CD4-positive, CD25-positive, alpha-beta regulatory T cell (primary cell): ENCODE data around the gene ANO6. TPM values are rescaled to one million over a fixed set of nuclear protein-coding genes. Genes with fewer than 3 reads are reported as not detected.

Experiments
- ATAC-seq, 2 donors: fragments of 150-1000 bp; cut with Tn5 transposase; one replicate each; pipeline ENCODE4 v1.10.0; 2021; ENCODE audit warnings: low read depth in 2 of 2, moderate number of reproducible peaks in 2 of 2, moderate library complexity in 1 of 2
- DNase-seq, 3 donors: peaks; one replicate each; pipeline versions ENCODE4 v3.0.0 to v3.0.0-alpha.2; 2012 to 2022; ENCODE audit warnings: mixed read lengths in 1 of 3
- H3K27ac ChIP-seq: one replicate; pipeline ENCODE4 v1.7.0; 2013; ENCODE audit warnings: mild to moderate bottlenecking, low read length; ENCODE audit not compliant: insufficient read depth, poor library complexity, severe bottlenecking
- H3K27me3 ChIP-seq: one replicate; pipeline ENCODE4 v1.7.0; 2013; ENCODE audit warnings: low read length; ENCODE audit not compliant: control insufficient read depth, insufficient read depth
- H3K36me3 ChIP-seq: one replicate; pipeline ENCODE4 v1.7.0; 2013; ENCODE audit warnings: mild to moderate bottlenecking, low read length, moderate library complexity; ENCODE audit not compliant: control insufficient read depth, insufficient read depth
- H3K4me1 ChIP-seq: 2 replicates; pipeline ENCODE4 v1.7.0; 2013; ENCODE audit warnings: mild to moderate bottlenecking, low read length; ENCODE audit not compliant: insufficient read depth, control insufficient read depth, poor library complexity, severe bottlenecking
- H3K4me3 ChIP-seq: one replicate; pipeline ENCODE4 v1.7.0; 2013; ENCODE audit warnings: low read depth, mild to moderate bottlenecking, low read length, moderate library complexity
- H3K9me3 ChIP-seq, 2 experiments: 1 replicate in 1 of 2; 2 replicates in 1 of 2; pipeline ENCODE4 v1.7.0; 2013; ENCODE audit warnings: low read length in 2 of 2, mild to moderate bottlenecking in 1 of 2, moderate library complexity in 1 of 2; ENCODE audit not compliant: control insufficient read depth in 2 of 2
- H3K27ac Mint-ChIP-seq, 3 donors: one replicate each; pipeline ENCODE4 v1.8.0; 2020 to 2022; ENCODE audit warnings: mild to moderate bottlenecking in 3 of 3, mixed read lengths in 3 of 3, moderate library complexity in 2 of 3
- H3K27me3 Mint-ChIP-seq: one replicate; pipeline ENCODE4 v1.8.0; 2022; ENCODE audit warnings: mild to moderate bottlenecking, mixed read lengths
- H3K36me3 Mint-ChIP-seq: one replicate; pipeline ENCODE4 v1.8.0; 2020; ENCODE audit warnings: mixed read lengths
- H3K4me1 Mint-ChIP-seq, 4 donors: one replicate each; pipeline ENCODE4 v1.8.0; 2020 to 2022; ENCODE audit warnings: mixed read lengths in 4 of 4, mild to moderate bottlenecking in 1 of 4
- H3K4me3 Mint-ChIP-seq, 4 donors: one replicate each; pipeline ENCODE4 v1.8.0; 2020 to 2022; ENCODE audit warnings: mild to moderate bottlenecking in 4 of 4, mixed read lengths in 4 of 4, moderate library complexity in 3 of 4
- H3K9me3 Mint-ChIP-seq, 7 donors: one replicate each; pipeline ENCODE4 v1.8.0; 2020 to 2022; ENCODE audit warnings: mixed read lengths in 7 of 7, mild to moderate bottlenecking in 3 of 7, moderate library complexity in 2 of 7
- polyA plus RNA-seq, 4 donors: library from polyadenylated mRNA; unstranded; fragments of 300-500 nt; fragmentation: Illumina TruSeq; gene quantifications; one replicate each; pipeline ENCODE4 v1.2.3, GENCODE V29; 2021
- total RNA-seq: library from RNA; stranded (reverse); gene quantifications from one replicate; pipeline ENCODE4 v1.2.3, GENCODE V29; 2022

The ANO6 gene
- total and polyA plus RNA-seq, 5 donors from 2014 or later: 19.9 to 30.1 (median 24.7) TPM

DNA sequence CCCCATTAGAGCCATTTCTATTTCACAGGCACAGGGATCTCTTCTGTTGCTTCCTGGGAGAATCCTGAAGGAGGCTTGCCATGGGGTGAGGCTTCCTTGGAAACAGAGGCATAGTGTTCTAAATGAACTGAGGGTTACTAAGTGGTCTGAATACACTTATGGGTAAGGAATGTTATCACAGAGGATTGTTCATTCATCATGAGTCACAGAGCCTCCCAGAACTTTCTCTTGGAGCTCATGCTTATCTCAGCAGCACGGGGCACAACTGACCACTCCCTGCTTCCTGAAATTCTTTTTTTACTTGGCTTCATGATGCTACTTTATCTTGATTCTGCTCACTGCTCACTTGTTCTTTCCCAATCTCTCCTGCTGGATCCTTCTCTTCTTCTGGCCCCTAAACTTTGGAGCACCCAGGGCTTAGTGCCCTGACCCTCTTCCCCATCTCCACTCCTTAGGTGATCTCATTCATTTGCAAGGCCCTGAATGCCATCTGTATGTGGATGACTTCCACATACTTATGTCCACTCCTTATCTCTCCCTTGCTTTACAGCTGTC is 57.9 kb downstream of the ANO6 start:
- Histone ChIP-seq H3K4me1 (no peaks in the 10 kb centered on the region), H3K27ac (no peak overlapping the region), H3K4me3 (no peak overlapping the region), H3K27me3 (no peaks in the 10 kb centered on the region), H3K9me3 (no peaks in the 10 kb centered on the region), H3K36me3 (no peaks in the 10 kb centered on the region)
- no peak overlapping the region for H3K27ac Mint-ChIP-seq
- H3K9me3 Mint-ChIP-seq: peaks cover 0 to 1% (median 0%) of the 10 kb centered on the region in 7 donors
- ATAC-seq: no peak
- H3K4me1 Mint-ChIP-seq: peaks cover 0 to 15% (median 7%) of the 10 kb centered on the region in 4 donors
- DNase-seq: no peak
- H3K36me3 Mint-ChIP-seq: peaks cover 8% of the 10 kb centered on the region
- H3K4me3 Mint-ChIP-seq: no peak overlapping the region
- H3K27me3 Mint-ChIP-seq: no peaks in the 10 kb centered on the region

DNA sequence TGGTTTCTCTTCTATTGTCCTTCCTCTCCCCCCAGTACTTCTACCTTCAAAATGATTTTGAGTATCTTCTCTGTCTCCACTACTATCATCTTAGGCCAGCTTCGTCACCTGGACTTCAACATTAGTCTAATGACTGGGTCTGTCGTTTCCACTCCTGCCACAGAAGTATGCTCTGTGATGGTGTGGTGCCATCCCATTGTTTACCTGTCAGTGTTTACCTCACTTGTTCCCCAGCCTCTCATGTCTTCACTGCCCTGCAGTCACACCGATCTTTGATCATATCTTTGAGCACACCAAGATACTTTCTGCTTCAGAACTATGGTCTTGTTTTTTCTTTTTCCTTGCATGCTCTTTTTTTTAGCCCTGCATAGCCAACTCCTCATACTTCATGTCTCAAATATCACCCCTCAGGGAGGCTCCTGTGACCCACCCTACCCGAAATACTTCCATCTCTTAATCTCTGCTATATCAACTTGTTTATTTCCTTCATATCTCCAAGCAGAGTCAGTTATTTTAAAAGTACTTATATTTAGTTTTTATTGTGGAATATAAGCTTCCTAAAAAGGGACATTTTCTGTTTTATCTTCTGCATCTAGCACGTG is 60.4 kb downstream of the ANO6 start:
- H3K36me3 ChIP-seq: peaks cover 2% of the 10 kb centered on the region
- no peaks in the 10 kb centered on the region for H3K4me1 ChIP-seq
- no peak overlapping the region for H3K4me3 ChIP-seq
- Mint-ChIP-seq H3K27me3 (no peaks in the 10 kb centered on the region), H3K36me3 (peaks cover 19% of the 10 kb centered on the region), H3K4me1 (peaks cover 0 to 8% (median 3%) of the 10 kb centered on the region in 4 donors), H3K4me3 (no peak overlapping the region), H3K27ac (no peak overlapping the region), H3K9me3 (peaks cover 0 to 2% (median 0%) of the 10 kb centered on the region in 7 donors)
- DNase-seq (no peak), ATAC-seq (no peak)
- H3K27me3 ChIP-seq: no peaks in the 10 kb centered on the region
- H3K9me3 ChIP-seq: peaks cover 0 to 1% of the 10 kb centered on the region in 2 experiments
- H3K27ac ChIP-seq: no peak overlapping the region

DNA sequence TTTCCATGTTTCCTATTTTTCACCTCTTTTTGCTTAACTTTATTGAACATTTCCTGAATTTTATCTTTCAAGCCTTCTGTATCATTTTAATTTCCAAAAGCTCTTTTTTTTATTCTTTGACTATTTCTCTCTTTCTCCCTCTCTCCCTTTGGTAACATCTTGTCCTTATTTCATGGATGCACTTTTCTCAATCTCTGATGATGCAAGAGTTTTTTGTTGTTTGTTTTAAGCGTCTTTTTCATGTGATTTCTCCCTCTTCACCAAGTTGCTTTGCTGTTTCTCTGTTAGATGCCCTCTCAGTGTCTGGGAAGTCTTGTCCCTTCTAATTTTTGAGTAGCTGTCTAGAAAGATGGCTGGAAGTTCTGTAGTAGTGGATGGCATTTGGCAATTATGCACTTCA is 62.6 kb downstream of the ANO6 start:
- Mint-ChIP-seq H3K36me3 (peaks cover 22% of the 10 kb centered on the region), H3K4me3 (peak overlapping the region in 1 of 4 donors; percentile 49), H3K27ac (peak overlapping the region in 1 of 3 donors; percentile 23), H3K9me3 (peaks cover 0 to 2% (median 0%) of the 10 kb centered on the region in 7 donors), H3K4me1 (peaks cover 0 to 11% (median 8%) of the 10 kb centered on the region in 4 donors), H3K27me3 (no peaks in the 10 kb centered on the region)
- DNase-seq: no peak
- ATAC-seq: no peak
- H3K27me3 ChIP-seq: no peaks in the 10 kb centered on the region
- H3K4me1 ChIP-seq: no peaks in the 10 kb centered on the region
- no peak overlapping the region for H3K4me3 ChIP-seq
- no peak overlapping the region for H3K27ac ChIP-seq
- H3K9me3 ChIP-seq: peaks cover 0 to 3% of the 10 kb centered on the region in 2 experiments
- peaks cover 5% of the 10 kb centered on the region for H3K36me3 ChIP-seq

DNA sequence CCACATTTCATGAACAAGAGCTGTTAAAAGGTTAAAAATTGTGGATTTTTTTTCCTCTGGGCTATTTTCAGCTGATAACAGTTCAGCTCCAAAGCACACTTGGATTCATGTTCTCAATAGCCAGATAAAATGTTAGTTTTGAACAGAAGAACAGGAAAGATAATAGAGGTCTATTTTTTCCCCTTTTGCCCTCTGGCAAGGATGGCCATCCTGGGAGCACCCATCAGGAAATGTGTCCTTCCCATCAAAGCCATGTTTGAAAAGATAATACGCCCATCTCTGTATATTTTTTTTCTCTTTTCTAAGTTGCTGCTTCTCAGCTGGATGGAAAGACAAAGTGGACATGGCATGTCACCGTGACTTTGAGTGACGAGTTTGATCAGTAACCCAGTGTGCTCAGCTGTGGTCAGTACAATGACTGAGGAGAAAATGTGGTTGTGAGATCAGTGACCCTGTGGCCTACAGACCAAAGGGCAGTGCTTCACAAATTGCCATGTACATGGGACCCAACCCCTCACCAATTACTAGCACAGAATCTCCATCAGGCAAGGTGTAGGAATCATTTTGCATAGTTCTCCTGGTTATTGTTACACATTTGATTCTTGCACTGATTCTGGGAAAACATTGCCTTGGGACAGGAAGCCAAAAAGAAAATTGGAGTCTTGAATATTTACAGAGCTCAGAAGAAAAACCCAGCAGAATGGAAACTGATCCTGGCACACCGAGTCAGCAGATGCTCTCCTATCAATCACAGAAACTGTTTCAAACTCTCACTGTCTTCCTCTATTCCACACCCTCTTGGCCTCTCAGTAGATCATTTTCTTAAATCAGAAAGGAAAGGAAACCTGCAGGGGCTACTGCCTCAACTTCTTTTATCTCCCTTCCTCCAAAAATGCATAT is 64.3 kb downstream of the ANO6 start:
- H3K4me3 ChIP-seq: no peak overlapping the region
- no peaks in the 10 kb centered on the region for H3K4me1 ChIP-seq
- no peak for DNase-seq
- peaks cover 25% of the 10 kb centered on the region for H3K36me3 Mint-ChIP-seq
- H3K27me3 Mint-ChIP-seq: no peaks in the 10 kb centered on the region
- H3K27ac ChIP-seq: no peak overlapping the region
- no peak overlapping the region for H3K27ac Mint-ChIP-seq
- ATAC-seq: no peak
- H3K36me3 ChIP-seq: peaks cover 5% of the 10 kb centered on the region
- peaks cover 3 to 16% (median 9%) of the 10 kb centered on the region in 4 donors for H3K4me1 Mint-ChIP-seq
- peaks cover 0 to 2% (median 0%) of the 10 kb centered on the region in 7 donors for H3K9me3 Mint-ChIP-seq
- H3K27me3 ChIP-seq: no peaks in the 10 kb centered on the region
- H3K9me3 ChIP-seq: peaks cover 0 to 3% of the 10 kb centered on the region in 2 experiments
- H3K4me3 Mint-ChIP-seq: no peak overlapping the region

DNA sequence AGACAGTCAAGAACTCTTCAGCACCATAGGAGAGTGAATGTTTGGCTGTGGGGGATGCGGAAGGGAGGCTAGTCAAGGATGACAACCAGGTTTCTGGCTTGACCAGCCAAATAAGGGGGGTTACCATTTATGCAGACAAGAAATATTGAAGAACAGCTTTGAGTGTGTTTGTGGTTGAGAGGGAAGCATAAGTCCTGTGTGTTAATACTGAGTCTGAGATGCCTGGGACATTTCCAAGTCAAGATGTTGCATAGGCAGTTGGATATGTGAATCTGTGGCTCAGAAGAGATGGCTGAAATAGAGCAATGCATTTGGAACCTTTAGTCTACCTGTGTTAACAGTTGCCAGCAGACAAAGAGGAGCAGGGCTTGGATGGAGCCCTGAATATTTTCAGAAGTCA is 66.1 kb downstream of the ANO6 start:
- peaks cover 26% of the 10 kb centered on the region for H3K36me3 Mint-ChIP-seq
- H3K27me3 Mint-ChIP-seq: no peaks in the 10 kb centered on the region
- DNase-seq: no peak
- no peak overlapping the region for H3K4me3 Mint-ChIP-seq
- Histone ChIP-seq H3K4me1 (no peaks in the 10 kb centered on the region), H3K27me3 (no peaks in the 10 kb centered on the region), H3K9me3 (peaks cover 0 to 3% of the 10 kb centered on the region in 2 experiments), H3K27ac (no peak overlapping the region), H3K4me3 (no peak overlapping the region), H3K36me3 (peaks cover 5% of the 10 kb centered on the region)
- H3K9me3 Mint-ChIP-seq: peaks cover 0 to 2% (median 0%) of the 10 kb centered on the region in 7 donors
- H3K4me1 Mint-ChIP-seq: peaks cover 6 to 25% (median 15%) of the 10 kb centered on the region in 4 donors
- ATAC-seq: no peak
- H3K27ac Mint-ChIP-seq: peak overlapping the region in 2 of 3 donors; percentile 8 to 27

DNA sequence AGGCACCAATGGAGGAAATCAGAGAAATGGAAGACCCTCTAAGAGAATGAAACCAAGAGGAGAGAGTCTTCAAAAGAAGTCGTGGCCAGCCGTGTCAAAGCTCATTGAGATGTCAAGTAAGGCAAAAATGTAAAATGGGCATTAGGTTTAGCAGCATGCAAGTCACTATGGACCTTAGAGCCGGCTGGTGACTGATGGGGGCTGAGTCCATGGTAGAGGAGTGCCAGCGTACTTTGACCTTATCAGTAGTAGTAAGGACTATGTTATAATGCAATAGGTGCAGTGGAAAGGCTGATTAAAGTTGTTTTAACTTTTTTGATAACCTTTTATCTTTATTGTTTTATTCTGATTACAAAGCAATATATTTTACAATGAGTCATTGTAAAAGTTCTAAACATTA is 66.5 kb downstream of the ANO6 start:
- no peak overlapping the region for H3K4me3 ChIP-seq
- Mint-ChIP-seq H3K27ac (peak overlapping the region in 1 of 3 donors; percentile 8), H3K36me3 (peaks cover 26% of the 10 kb centered on the region), H3K4me3 (no peak overlapping the region), H3K9me3 (peaks cover 0 to 2% (median 0%) of the 10 kb centered on the region in 7 donors), H3K27me3 (no peaks in the 10 kb centered on the region), H3K4me1 (peaks cover 6 to 29% (median 16%) of the 10 kb centered on the region in 4 donors)
- no peaks in the 10 kb centered on the region for H3K4me1 ChIP-seq
- H3K27me3 ChIP-seq: no peaks in the 10 kb centered on the region
- DNase-seq (no peak), ATAC-seq (no peak)
- peaks cover 0 to 3% of the 10 kb centered on the region in 2 experiments for H3K9me3 ChIP-seq
- H3K36me3 ChIP-seq: peaks cover 5% of the 10 kb centered on the region
- H3K27ac ChIP-seq: no peak overlapping the region

DNA sequence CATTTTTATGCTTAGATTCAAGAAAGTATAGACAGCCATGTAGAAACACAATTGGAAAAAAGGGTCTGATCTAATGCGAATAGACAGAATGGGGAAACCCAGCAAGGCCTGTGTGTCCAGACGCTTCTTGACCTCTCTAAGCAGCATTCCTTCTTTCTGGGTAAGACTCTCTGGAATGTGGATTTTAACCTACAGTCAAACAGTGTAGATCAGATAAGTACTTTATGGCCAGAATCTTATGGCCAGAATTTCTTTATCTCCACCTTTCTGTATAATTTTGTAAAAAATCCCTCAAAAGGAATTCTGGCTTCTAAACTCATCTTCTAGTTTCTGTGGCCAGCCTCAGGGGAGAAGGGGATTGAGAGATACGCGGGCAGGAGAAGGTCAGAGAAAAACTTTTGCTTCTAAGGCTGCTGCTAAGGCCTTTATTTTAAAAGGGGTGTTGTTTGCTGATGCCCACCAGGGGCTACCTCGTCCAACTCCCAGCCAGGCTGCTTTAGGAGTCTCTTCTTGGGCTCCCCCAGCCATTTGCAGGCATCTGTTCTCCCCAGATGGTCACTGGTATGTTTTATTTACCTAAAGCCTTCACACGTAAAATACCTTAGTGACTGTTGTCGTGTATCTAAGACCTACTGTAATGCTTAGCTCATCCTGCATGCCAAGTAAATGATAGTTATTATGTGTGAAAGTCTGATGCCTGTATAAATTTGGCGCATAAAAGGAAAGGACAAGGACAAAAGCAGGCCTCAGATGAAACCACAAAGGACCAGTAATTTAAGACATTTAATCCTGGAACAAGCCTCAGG is 68.4 kb downstream of the ANO6 start:
- peaks cover 0 to 3% of the 10 kb centered on the region in 2 experiments for H3K9me3 ChIP-seq
- H3K36me3 ChIP-seq: peaks cover 5% of the 10 kb centered on the region
- H3K27ac Mint-ChIP-seq: no peak overlapping the region
- no peaks in the 10 kb centered on the region for H3K4me1 ChIP-seq
- H3K27me3 ChIP-seq: no peaks in the 10 kb centered on the region
- H3K4me3 ChIP-seq: no peak overlapping the region
- no peaks in the 10 kb centered on the region for H3K27me3 Mint-ChIP-seq
- no peak for DNase-seq
- no peak for ATAC-seq
- H3K36me3 Mint-ChIP-seq: peaks cover 25% of the 10 kb centered on the region
- no peak overlapping the region for H3K4me3 Mint-ChIP-seq
- H3K9me3 Mint-ChIP-seq: peaks cover 0 to 2% (median 0%) of the 10 kb centered on the region in 7 donors
- H3K4me1 Mint-ChIP-seq: peaks cover 6 to 27% (median 20%) of the 10 kb centered on the region in 4 donors
- no peak overlapping the region for H3K27ac ChIP-seq
